GM19023 (cell line): Measurements from ENCODE around the gene MRPL4.
"Not testable (repeated sequence)": the region's sequence is repeated elsewhere in the genome, so short reads cannot be mapped to it uniquely, and the experiment has no call there.

Experiments used
- ATAC-seq: cut with Tn5 transposase; IDR thresholded peaks from one replicate; pipeline ENCODE4 v1.9.1; 2021; ENCODE audit warnings: mild to moderate bottlenecking, moderate library complexity; ENCODE audit not compliant: unreplicated experiment

Gene MRPL4

DNA sequence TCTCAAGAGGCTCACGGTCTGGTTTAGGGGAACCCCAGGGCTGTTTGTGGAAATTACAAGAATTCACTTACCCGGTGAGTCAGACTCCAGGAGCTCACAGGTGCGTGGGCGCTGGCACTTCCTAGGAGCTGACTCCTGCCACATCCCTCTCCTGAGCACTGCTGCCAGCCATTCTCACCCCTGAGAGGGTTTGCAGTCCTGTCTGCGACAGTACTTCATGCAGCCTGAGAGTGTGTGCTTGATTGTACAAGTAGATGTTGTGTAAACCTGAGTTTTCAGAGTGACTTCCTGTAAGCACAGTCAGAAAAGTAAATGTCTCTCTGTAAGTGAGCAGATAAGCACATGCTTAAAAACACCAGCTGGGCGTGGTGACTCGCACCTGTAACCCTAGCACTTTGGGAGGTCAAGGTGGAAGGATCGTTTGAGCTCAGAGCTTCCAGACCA is 8.1 kb downstream of the MRPL4 start:
- no peak for ATAC-seq

DNA sequence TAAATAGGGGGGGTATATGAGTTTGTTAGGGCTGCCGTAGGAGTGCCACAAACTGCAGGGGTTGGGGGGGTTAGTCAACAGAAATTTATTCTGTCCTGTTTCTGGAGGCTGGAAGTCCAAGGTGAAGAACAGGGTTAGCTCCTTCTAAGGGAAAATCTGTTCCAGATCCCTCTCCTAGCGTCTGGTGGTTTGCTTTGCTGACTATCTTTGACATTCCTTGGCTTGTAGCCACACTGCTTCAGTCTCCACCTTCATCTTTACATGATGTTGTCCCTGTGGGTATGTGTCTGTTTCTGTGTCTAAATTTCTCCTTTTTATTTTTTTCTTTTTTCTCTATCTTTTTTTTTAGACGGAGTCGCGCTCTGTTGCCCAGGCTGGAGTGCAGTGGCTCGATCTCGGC is 10.8 kb downstream of the MRPL4 start:
- ATAC-seq = no peak

GRCh38 chr19:10266706-10267105 is 14.7 kb downstream of the MRPL4 start:
- ATAC-seq = no peak

DNA sequence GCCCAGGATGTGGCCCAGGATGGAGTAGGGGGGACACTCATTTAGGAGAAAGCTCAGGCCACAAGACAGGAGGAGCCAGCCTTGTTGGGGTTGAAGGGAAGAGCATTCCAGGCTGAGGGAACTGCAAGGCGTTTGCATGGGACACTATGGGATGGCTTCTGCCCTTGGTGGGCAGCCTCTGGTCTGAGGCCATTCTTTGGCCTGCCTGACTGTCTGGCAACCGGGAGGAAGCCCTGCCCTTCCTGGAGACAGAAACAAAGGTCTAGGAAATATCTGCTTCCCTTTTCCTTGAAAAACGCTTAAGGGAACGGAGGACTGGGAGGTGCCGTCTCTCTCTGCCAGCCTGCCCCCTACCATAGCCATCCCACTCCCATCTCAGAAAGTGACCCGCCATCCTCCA is 16.1 kb downstream of the MRPL4 start:
- no peak for ATAC-seq

- no peak for ATAC-seq
These were observed 17.5 kb downstream of the MRPL4 start for GRCh38 chr19:10269333-10270179.

GRCh38 chr19:10270180-10270615 is 18.2 kb downstream of the MRPL4 start:
- ATAC-seq = peak; percentile 38

- peak; percentile 50 for ATAC-seq
These were observed 18.8 kb downstream of the MRPL4 start, which contains the start of gene ICAM1 for GRCh38 chr19:10270616-10271394. Gene ICAM1, plus strand, starts transcription at chr19:10271120. Its CDS starts 40 bp downstream, at chr19:10271160.

- peak; percentile 15 for ATAC-seq
These were observed 19.6 kb downstream of the MRPL4 start for GRCh38 chr19:10271543-10272086.

DNA sequence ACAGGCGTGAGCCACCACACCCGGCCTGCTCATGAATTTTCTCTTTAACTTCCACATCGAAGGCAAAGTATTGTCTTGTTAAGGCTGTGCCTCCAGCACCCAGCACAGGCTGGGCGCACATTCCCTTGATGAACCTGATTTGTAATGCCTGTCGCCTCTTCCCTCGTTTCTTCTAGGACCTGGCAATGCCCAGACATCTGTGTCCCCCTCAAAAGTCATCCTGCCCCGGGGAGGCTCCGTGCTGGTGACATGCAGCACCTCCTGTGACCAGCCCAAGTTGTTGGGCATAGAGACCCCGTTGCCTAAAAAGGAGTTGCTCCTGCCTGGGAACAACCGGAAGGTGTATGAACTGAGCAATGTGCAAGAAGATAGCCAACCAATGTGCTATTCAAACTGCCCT is 22.6 kb downstream of the MRPL4 start:
- ATAC-seq = no peak

DNA sequence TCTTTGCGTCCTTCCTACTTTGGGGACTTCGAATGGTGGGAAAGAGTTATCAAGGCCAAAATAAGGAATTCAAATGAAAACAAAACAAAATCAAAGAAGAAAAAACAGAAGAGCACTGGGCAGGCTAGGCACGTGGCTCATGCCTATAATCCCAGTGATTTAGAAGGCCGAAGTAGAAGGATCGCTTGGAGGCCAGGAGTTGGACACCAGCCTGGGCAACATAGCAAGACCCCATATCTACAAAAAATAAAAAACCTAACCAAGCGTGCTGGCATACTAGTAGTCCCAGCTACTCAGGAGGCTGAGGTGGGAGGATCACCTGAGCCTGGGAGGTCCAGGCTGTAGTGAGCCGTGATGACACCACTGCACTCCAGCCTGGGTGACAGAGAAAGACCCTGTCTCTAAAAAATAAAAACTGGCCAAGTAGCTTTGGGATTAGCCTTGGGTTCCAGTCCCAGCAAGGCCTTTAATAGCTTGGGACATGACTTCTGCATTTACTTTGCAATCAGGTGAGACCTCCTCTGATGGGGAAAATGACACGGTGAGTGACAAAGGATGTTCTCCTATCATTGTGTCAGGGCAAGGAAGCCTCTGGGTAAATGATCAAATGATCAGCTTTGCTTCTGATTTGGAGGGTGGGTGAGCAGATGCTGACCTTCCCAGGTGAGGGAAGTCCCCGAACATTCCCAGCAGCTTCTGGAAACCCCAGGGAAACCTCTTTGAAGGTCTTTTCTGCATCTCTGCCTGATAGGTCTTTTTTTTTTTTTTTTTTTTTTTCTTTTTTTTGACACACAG is 26.0 kb downstream of the MRPL4 start:
- ATAC-seq = no peak

GRCh38 chr19:10278935-10279334 is 26.9 kb downstream of the MRPL4 start:
- ATAC-seq = no peak

DNA sequence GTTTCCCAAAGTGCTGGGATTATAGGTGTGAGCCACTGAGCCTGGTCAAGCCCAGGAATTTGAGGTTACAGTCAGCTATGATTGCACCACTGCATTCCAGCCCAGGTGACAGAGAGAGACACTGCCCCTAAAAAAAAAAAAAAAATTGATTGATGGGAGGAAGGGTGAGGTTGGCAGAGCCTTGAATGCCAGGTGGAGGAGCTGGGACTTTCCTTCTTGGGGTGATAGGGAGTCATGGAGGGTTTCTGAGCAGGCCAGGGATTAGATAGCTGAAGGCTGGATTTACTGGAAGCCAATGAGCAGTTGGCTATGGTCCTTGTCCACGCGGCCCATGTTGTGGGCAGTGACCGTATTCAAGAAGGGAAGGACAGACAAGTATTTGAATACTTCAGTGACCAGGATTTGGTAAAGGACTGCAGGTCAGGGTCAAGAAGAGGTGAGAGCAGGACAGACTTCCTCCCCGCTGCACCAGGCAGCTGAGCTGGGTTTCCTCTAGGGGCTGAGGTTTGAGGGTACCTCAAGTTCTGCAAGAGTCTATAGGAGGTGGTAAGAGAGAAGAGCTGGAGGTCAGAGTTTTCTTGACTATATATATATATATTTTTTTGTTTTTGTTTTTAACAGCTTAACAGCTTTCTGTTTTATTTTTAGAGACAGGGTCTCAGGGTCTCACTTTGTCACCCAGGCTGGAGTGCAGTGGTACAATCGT is 27.9 kb downstream of the MRPL4 start:
- ATAC-seq = no peak

DNA sequence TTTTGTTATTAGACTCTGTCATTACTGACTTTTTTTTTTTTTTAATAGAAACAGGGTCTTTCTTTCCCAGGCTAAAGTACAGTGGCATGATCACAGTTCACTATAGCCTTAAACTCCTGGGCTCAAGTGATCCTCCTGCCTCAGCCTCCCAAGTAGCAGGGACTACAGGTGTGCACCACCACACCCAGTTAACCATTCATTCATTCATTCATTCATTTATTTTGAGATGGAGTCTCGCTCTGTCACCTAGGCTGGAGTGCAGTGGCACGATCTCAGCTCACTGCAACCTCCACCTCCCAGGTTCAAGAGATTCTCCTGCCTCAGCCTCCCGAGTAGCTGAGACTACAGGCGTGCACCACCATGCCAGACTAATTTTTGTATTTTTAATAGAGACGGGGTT is 30.0 kb downstream of the MRPL4 start:
- not testable (repeated sequence) for ATAC-seq

GRCh38 chr19:10283301-10284064 is 31.5 kb downstream of the MRPL4 start:
- ATAC-seq = no peak

DNA sequence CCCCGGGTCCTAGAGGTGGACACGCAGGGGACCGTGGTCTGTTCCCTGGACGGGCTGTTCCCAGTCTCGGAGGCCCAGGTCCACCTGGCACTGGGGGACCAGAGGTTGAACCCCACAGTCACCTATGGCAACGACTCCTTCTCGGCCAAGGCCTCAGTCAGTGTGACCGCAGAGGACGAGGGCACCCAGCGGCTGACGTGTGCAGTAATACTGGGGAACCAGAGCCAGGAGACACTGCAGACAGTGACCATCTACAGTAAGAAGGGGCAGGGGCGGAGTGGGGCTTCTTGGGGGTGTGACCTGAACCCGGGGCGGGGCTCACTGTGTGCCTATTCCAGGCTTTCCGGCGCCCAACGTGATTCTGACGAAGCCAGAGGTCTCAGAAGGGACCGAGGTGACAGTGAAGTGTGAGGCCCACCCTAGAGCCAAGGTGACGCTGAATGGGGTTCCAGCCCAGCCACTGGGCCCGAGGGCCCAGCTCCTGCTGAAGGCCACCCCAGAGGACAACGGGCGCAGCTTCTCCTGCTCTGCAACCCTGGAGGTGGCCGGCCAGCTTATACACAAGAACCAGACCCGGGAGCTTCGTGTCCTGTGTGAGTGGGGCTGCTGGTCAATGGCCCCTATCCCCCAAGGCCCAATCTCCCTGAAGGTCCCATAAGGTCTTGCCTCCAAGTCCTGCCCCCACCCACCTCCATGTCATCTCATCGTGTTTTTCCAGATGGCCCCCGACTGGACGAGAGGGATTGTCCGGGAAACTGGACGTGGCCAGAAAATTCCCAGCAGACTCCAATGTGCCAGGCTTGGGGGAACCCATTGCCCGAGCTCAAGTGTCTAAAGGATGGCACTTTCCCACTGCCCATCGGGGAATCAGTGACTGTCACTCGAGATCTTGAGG is 32.3 kb downstream of the MRPL4 start:
- no peak for ATAC-seq

- ATAC-seq = no peak
These were observed 32.9 kb downstream of the MRPL4 start for GRCh38 chr19:10284960-10285278.

GRCh38 chr19:10285393-10285792 is 33.4 kb downstream of the MRPL4 start:
- ATAC-seq = no peak
